Measurements from ENCODE around the gene IREB2. TPM values are rescaled to one million over a fixed set of nuclear protein-coding genes. Genes with fewer than 3 reads are reported as not detected.

The IREB2 gene
- polyA plus RNA-seq, 1 of the 3 experiments (the other 2 are of a cell fraction): 9.5 TPM

GRCh38 chr15:78506971-78507830, 69.2 kb downstream of the IREB2 start, which contains the start of gene HYKK:
HYKK (plus strand) TSS chr15:78507577; CDS start chr15:78513089, 5,512 bp downstream.
- peak within 1 kb of the TSS; percentile 96 for H2AFZ ChIP-seq (ENCODE audit: low read depth)
- peak within 1 kb of the TSS; percentile 72 for H3K4me2 ChIP-seq
- H3K9me2 ChIP-seq: no peaks in the 10 kb centered on the region
- ChIA-PET CTCF (interaction anchor here (0.8 to 0.9 kb wide), 2 partner anchors 10 to 521 kb away, joined by 3 to 4 read pairs; no protein-coding TSS in a partner anchor), POLR2A (interaction anchor here (0.5 to 1.8 kb wide), 2 partner anchors 33 to 378 kb away, joined by 3 to 6 read pairs; partner anchors contain the start of gene PSMA4)
- peak; percentile 78 for TF ChIP-seq RFX5 (IDR thresholded peaks at IDR 0.05; ENCODE audit: low read length)
- TF ChIP-seq EP300 (IDR thresholded peaks at IDR 0.05; ENCODE audit: borderline replicate concordance in 1 of 2, low read depth in 1 of 2, low read length in 1 of 2): no peak
- TF ChIP-seq REST (IDR thresholded peaks at IDR 0.05; ENCODE audit: low read depth, low read length): no peak
- peak; percentile 60; the same call in 1 of the 2 replicates for TF ChIP-seq RXRA (IDR thresholded peaks at IDR 0.05; ENCODE audit: borderline replicate concordance, low read depth)
- peak; percentile 74 for TF ChIP-seq SIN3A (IDR thresholded peaks at IDR 0.05; ENCODE audit: borderline replicate concordance, low read depth, low read length)
- peak; percentile 97 for TF ChIP-seq PBX3 (IDR thresholded peaks at IDR 0.05)
- TF ChIP-seq IRF3 (IDR thresholded peaks at IDR 0.05; ENCODE audit: low read depth, low read length): peak; percentile 13; the same call in 1 of the 2 replicates
- peak; percentile 100 for TF ChIP-seq MXI1 (IDR thresholded peaks at IDR 0.05; ENCODE audit: low read depth, low read length)
- 0 out of 2 replicates have a peak, but pooled peaks have one; percentile 3 for TF ChIP-seq SMC3 (IDR thresholded peaks at IDR 0.05; ENCODE audit: low read depth, low read length)
- no peak for TF ChIP-seq TCF12 (IDR thresholded peaks at IDR 0.05)
- TF ChIP-seq MAX (IDR thresholded peaks at IDR 0.05; ENCODE audit: low read depth): peak; percentile 86
- peak; percentile 82 for TF ChIP-seq CHD2 (IDR thresholded peaks at IDR 0.05; ENCODE audit: low read length, partially characterized antibody)
- H3K36me3 ChIP-seq (replicated peaks in 1 of 2; ENCODE audit: control insufficient read depth in 1 of 2, insufficient read depth in 2 of 2, low read length in 1 of 2): no peaks in the 10 kb centered on the region
- DNase-seq: peak; percentile 96
- H3K9me3 ChIP-seq: no peaks in the 10 kb centered on the region
- peaks cover 14% of the 10 kb centered on the region for H3F3A ChIP-seq (replicated peaks; ENCODE audit: insufficient read depth)
- H3K27me3 ChIP-seq (ENCODE audit: insufficient read depth): no peaks in the 10 kb centered on the region
- 1% methylated on average over 42 of the region's 63 CpGs for WGBS (ENCODE audit: low lambda C conversion rate)
- H3K27ac ChIP-seq (ENCODE audit: low read depth in 2 of 2, low read length in 1 of 2): peak within 1 kb of the TSS; percentile 2 to 61; a peak in 2 of 4 replicates
- peak within 1 kb of the TSS; percentile 74 to 79 for H3K4me3 ChIP-seq (ENCODE audit: low read depth in 2 of 2, low read length in 1 of 2)
- H4K20me1 ChIP-seq (ENCODE audit: insufficient read depth): no peaks in the 10 kb centered on the region
- peak within 1 kb of the TSS; percentile 64; the same call in 1 of the 2 replicates for H3K9ac ChIP-seq
- no peaks in the 10 kb centered on the region for H3K79me2 ChIP-seq (ENCODE audit: insufficient read depth)
- H3K4me1 ChIP-seq (ENCODE audit: control insufficient read depth in 1 of 2, insufficient read depth in 2 of 2, low read depth in 1 of 2, low read length in 1 of 2): peaks cover 3 to 8% of the 10 kb centered on the region in 2 experiments; a peak in 1 of 4 replicates

Measured in SK-N-SH (cell line).